Islet of Langerhans (tissue), 1 donor: ENCODE measurements around the gene HNRNPF.

Experiments
- FAIRE-seq: peaks from one replicate; lab custom pipeline; 2011; peaks lifted over from hg19 to GRCh38; lab: Jason Lieb, UNC

The HNRNPF gene

DNA sequence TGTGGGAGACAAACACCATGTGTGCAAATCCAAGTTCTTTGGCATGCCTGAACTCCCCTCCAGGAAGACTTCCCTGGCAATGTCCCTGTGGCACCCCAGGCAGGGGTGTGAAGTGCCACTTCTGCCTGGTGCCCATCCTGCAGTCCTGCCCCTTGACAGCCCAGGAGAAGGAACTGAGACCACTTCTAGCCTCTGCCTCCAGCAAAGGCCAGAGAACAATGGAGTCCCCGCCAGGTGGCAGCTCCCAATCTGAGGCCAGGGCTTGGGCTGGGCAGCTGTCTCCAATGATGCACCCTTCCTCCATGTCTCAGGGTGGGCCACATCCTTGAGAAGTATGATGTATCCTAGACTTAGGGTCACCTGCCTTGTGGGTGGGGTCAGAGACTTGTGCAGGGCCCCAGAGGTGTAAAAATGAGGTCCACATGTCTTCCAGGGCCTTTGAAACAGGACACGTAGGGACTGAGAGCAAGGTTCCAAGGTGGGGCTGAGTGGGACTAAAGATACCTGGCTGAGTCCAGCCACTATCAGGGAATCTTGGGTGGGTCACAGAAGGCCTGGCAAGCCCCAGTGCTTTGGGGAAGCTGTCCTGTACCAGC lies 32.1 kb downstream of the HNRNPF start:
- FAIRE-seq = no peak

DNA sequence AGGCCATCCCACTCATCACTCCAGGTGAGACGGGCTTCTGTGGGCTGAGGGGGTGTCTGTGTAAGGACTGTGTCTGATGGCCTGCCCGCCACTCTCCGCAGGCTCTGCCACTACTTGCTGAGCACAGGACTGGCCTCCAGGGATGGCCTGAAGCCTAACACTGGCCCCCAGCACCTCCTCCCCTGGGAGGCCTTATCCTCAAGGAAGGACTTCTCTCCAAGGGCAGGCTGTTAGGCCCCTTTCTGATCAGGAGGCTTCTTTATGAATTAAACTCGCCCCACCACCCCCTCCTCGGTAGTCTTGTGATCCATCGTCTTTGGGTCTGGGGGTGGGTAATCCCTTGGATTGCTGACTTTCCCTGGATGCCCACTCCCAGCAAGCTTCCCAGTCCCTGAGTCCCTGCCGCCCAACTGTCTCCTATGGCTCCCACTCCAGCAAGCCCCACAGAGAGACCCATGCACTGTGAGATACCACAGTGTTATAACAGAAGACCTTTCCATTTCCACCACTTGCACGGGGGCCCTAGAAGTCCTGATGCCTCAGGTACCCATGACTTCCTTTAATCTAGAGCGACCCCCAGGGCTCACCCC lies 32.8 kb downstream of the HNRNPF start:
- FAIRE-seq = no peak

DNA sequence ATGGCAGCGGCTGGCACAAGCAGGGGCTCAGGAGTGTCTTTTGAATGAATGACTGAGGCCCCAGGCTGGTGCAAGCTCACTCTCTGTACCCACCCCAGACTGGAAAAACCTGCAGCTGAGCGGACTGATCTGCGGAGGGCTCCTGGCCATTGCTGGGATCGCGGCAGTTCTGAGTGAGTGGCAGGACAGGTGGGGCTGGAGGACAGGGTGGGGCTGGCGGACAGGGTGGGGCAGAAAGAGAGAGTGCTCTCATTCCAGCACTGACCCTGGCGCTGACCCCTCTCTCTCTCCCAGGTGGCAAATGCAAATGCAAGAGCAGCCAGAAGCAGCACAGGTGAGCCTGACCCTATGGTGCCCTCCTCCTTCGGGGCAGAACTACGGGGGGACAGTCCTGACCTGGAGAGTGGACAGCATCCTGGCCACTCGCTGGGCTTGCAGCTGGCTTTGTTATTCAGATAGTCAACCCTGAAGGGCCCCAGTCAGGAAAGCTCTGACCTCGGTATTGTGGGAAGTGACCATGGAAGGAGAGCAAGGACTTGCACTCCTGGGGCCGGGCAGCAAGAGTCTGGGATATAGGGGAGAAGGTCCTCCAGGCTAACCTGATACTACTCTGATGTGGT lies 33.5 kb downstream of the HNRNPF start:
- no peak for FAIRE-seq

DNA sequence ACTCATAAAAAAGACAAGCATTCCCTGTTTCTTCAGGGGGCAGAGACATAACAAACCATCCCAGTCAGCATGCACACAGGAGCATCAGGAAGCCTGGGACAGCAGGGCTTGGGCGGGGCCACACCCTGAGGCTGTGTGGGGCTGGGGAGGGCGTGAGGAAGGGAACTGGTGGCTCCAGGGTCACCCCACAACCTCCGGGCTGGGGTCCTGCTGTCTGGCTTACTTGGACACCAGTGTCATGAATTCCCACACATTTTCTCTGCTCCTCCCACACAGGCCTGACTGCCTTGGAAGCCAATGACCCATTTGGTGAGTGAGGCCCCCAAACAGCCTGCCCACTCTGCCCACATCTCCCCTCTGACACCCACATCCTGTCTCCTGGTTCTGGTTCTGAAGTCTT lies 34.8 kb downstream of the HNRNPF start:
- no peak for FAIRE-seq

DNA sequence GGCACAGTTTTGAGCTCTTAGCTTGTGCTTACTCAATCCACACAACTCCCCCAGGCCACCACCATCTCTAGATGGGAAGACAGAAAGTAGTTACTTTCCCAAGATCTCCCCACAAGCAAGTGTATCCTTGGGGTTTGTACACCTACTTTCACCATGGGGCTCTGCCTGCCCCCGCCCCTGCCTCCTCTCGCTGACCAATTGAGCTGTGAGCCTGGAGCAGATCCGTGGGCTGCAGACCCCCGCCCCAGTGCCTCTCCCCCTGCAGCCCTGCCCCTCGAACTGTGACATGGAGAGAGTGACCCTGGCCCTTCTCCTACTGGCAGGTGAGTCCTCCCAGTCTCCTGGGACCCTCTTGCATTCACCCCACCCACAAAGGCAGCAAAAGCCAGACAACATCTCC lies 35.5 kb downstream of the HNRNPF start:
- FAIRE-seq = no peak

DNA sequence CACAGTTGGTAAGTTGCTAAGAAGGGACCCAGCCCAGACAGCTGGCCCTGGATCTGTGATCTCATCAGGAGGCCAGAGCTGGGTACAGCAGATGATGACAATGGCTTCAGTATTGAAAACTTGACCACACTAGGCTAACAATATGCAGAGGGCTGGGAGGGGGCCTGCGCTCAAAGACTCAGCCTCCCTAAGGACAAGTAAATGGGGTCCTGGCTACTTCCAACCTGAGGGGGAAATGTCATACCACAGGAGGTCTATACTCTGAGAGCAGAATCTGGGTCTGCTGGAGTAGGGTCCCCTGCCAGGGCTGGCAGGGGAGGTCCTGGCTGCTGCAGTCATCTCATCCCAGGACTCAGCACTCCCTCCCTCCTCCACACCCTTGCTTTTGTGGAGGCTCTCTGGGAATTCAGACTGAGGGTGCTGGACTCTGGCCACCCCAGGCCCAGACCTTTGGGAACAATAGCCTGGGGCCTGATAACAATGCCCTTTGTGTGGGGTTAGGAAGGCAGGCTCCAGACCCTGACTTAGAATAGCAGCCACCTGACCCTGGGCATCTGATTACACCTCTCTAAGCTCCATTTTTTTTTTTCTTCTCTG lies 36.1 kb downstream of the HNRNPF start:
- no peak for FAIRE-seq

DNA sequence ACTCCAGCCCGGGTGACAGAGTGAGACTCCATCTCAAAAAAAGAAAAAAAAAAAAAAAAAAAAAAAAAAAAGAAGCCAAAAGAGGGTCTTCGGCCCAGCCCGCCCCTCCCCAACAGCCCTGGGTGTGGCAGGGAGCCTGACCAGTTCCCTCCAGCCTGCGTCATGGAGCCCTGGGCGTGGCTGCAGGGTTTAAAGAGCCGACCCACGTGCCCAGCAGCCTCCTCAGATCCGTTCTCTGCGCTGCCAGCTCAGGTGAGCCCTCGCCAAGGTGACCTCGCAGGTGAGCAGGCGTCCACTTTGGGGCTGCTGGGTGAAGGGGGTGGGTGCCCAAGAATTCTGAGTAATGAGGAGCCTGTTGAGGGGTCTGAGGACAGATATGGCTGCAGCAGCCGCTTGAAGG lies 37.6 kb downstream of the HNRNPF start, which contains the start of gene FXYD4:
Gene FXYD4, plus strand, starts transcription at position 219 of the 400 bp plus-strand sequence. CDS start 2,111 bp downstream, outside the sequence.
- no peak for FAIRE-seq

DNA sequence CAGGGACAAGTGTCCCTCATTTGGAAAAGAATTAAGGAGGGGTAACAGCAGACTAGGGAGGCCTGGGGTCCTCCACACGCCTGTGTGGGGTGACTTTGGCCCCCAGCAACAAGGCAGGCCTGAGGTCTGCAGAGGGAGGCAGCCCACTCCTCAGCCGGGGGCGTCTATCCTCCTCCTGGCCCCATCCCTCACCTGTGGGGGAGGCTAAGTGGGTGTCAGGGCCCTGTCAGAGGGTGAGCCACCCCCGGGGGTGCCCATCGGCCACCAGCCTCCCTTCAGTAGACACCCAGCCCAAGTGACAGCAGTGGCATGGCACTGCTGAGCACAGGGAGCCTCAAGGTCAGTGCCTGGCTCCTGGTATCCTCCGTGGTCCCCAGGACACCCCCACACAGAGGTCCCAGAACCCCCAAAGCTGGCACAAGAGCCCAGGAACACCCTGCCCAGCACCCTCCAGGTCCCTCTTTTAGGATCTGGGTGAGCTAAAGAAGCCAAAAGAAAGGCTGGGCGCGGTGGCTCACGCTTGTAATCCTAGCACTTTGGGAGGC lies 38.2 kb downstream of the HNRNPF start:
- FAIRE-seq = no peak

DNA sequence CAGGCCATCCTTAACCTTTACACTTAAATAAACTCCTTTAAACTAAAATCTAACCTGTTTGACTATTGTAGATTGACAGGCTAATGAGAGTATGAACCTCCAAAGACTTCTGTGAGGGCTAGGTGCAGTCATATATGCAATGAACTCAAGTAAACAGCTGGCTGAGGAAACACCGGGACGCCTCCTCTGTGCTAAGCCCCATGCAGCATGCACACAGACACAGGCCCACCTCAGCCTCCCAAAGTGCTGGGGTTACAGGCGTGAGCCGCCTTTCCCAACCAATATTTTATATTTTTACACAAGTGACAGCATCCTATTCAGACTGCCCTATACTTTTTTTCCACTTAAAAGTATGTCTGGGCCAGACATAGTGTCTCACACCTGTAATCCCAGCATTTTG lies 39.1 kb downstream of the HNRNPF start:
- no peak for FAIRE-seq

DNA sequence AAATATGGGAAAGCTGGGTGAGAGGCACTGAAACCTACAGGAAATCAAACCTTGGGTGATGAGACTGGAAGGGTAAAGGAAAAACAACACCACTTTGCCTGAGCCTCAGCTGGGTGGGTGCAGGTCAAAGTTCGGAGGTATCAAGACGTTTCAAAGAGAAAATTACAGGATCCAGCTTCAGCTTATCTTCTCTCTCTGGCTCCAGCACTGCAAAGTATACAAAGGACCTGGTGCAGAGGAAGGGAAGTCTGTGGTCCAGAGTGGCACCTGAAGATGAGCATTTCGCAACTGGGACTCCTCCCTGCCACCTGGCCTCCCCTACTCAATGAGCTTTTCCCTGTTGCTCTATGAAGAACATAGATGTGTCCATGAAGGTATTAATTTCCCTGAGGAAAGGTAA lies 44.0 kb downstream of the HNRNPF start:
- no peak for FAIRE-seq

DNA sequence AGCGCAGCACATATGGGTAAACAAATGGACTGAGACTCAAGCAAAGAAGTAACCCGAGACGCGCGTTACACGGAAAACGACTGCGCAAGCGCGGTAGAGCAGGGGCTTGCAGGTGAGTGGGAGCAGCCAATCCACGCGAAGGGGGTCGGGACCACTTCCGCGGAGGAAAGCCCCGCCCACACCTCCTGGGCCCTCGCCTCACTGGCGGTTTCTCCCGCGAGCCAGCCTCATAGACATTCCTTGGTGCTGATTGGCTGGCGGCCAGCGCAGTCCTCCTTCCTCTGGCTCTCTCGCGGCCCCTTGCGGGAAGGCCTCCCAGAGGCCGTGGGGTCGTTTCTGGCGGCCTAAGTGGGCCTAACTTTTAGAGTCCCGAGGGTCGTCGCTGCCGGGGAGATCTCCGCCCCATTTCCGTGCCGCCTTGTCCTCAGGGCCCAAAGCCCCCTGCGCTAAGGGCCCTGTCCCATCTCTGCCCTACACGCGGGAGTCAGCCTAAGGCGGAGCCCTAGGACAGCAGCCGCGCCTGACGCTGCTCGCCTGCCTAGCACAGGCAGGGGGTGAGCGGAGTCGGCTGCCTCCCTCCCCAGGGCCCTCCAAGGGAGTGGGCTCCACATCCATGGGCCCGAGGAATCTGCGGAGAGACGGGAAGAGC lies 46.7 kb downstream of the HNRNPF start:
- peak; percentile 90 for FAIRE-seq

DNA sequence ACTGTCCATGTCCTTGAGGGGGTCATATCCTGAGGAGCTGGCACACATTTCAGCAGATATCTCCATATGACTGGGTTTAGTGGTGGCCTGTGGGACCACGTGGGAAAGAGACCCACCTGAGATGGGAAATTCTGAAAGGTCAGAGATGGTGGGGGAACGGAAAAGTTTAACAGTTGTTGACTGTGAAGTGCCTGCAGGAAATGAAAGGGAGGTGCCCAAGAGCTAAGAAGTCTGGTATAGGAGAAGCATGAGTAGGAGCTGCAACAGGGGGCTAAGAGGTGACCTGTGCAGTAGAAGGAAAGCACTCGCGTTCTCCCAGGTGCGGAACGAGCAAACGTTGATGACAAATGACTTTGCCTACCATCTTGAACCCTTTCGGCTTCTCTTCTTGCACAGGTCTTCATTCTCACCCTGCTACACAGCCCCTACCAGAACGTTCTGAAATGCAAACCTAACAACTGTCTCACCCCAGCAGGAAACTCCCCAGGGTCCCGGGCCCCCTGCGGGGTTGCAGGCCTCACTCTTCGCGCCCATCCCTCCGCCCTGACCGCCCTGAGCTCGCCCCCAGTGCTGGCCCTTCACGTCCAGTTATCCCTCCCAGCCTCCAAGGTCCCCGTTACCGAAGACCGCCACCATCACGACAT lies 47.3 kb downstream of the HNRNPF start:
- FAIRE-seq = no peak

DNA sequence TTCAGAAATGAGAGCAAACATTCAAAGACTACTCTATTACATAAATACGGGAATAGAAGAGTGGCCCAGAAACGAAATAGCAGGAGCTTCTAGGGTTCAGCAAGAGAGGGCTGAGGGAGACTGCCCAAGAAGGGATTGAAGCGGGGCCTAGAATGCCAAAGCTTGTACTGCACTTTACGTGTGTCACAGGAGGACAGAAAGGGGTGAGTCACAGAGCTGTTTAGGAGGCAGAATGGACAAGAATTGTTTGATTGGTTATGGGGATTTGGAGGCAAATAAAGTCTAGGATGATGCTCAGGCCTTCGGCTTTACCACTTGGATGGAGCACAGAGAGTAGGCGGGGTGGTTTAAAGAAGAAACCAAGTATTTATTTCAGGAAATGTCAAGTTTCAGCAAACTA lies 48.9 kb downstream of the HNRNPF start:
- FAIRE-seq = no peak

DNA sequence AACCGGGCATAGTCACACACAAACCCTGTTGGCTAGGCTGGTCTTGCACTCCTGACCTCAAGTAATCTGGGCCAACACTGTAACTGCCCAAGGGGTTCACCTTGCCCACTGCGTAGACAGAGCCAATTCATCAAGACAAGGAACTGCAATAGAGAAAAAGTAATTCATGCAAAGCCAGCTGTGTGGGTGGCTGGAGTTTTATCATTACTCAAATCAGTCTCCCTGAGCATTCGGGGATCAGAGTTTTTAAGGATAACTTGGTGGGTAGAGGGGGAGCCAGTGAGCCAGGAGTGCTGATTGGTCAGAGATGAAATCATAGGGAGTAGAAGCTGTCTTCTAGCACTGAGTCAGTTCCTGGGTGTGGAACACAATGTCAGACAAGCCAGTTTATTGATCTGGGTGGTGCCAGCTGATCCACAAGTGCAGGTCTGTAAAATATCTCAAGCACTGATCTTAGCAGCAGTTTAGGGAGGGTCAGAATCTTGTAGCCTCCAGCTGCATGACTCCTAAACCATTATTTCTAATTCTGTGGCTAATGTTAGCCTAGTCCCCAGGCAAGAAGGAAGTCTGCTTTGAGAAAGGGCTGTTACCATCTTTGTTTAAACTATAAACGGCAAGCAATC lies 53.1 kb downstream of the HNRNPF start:
- no peak for FAIRE-seq

DNA sequence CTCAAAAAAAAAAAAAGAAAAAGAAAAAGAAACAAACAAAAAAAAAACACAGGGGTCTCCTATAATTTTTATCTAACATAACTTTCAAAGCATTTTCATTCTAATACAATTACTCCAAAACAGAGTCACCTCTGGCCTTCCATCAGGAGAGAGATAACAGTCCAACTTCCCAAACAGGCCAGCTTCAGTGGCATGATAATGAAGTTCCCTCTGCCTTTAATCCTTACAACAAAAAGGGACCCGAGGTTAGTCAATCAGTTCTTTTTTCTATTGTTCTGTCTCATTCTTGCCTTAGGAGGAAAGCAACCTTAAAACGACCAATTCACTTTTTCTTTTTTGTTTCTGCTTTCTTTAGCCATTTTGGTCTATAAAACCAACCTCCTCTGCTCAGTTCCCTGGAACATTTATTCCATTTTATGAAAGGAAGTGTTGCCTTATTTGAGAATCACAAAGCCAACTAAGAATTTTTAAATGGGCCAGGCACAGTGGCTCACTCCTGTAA lies 54.1 kb downstream of the HNRNPF start:
- no peak for FAIRE-seq

DNA sequence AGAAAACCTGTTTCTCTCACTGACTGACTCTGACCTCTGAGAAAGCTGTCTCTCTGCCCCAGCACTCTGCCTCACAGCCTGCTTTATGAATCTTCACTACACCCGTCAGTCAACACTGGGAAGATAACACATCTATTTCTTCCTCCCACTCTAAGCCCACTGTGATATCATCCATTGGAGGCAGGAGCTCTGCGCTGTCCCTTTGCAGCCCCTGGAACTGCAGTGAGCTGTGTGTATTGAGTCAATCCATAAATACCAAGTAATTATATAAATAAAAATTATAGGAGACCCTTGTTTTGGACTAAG lies 54.7 kb downstream of the HNRNPF start:
- no peak for FAIRE-seq

DNA sequence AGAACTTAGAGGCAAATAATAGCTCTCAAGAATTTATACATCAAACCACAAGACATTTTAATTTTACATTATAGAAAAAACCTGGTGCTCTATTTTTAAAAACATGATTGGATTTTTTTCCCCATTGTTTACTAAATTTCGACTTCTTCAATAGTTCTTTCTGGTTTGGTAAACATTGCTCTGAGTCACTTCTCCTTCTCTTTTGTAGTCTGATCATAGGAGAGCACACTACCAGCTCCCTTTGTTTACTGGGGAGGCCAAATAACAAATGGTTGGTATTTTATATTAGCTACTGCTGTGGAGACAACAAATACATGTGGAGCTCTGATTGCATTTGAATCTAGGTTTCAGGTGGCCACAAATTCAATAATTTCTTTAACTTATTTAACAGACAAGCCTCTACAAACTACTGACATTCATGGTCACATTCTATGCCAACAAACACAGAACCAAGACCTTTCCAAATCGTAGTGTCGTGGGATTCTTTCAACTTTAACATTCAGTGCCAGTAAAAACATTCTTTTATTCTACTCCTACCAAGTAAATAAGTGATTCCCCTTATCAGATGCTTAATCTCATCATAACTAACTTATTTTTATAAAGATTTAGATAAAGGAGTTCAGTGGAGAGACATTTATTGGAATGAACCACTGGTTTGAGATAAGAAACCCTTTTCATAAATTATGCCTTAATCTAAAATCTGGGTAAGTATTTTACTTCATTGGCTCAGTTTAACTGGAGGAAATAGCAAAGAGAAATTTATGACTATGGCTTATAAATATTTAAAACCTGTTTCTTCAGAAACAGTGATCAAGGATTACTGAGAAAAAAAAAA lies 55.3 kb downstream of the HNRNPF start:
- no peak for FAIRE-seq

DNA sequence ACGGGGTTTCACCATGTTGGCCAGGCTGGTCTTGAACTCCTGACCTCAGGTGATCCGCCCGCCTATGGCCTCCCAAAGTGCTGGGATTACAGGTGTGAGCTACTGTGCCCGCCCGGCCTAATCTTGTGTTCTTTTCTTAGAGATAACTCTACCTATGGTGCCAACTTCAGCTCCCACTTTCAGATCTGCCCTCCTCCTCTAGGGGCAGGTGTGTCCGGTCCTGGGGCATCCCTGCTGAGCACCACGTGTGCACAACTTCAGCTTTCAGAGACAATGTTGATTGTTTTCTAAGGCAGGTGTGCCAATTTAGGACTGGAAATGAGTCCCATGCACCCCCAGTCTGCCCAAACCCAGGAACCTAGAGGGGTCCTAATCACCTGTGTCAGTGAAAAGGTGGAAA lies 56.0 kb downstream of the HNRNPF start:
- no peak for FAIRE-seq

DNA sequence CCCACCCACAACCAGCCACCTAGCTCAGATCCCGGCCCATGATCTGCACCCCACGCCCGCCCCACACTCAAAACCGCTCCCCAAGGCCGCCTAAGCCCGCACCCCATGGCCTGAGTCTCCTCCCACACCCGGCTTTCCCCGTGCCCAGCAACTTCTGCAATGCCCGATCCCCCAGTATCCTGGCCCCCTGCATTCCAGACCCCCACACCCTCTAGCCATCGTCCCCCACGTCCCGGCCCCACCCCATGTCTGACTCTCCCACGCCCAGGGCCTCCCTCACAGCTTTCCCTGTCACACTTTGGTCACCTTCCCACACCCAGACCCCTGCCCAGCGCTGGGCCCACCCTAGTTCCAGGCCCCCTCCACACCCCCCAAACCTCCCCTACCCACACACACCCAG lies 57.7 kb downstream of the HNRNPF start:
- FAIRE-seq = no peak

DNA sequence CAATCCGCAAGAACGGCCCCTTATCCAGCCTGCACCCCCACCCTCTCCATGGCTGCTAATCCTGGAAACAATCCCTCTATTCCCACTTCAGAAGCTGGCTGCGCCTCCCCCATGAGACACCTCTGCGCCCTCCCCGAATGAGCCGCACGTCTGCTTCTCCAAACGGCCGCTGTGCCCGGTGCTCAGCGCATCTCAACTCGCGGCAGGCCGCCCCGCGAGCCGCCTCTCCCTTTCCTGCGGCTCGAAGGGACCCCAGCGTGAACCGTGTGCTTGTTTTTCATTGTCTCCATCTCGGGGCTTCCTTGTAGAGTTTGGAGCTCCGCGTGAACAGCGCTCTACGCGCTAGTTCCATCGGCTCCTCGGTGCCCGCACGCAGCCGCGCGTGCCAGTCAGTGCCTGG lies 58.3 kb downstream of the HNRNPF start:
- FAIRE-seq = no peak

DNA sequence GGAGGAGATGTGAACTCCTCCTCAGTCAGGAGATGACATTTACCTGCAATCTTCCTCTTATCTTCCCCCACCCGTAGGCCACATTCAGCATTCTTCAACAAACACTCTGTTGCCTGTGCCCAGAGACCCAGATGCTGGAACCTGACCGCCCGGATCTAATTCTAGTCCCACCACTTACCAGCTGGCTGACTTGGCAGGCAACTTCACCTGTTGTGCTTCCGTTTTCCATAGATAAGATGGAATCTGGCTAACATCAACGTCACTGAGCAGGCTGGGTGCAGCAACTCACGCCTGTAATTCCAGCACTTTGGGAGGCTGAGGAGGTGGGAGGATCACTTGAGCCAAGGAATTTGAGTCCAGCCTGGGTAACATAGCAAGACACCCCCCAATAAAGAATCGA lies 58.8 kb downstream of the HNRNPF start:
- FAIRE-seq = no peak
